Pancreas (tissue), 10 donors: ENCODE results near the gene C15orf40. TPM values are rescaled to one million over a fixed set of nuclear protein-coding genes. Genes with fewer than 3 reads are reported as not detected.

ENCODE experiments used
- ATAC-seq, 4 donors: fragments of 200-7000 bp; cut with Tn5 transposase; one replicate each; pipeline versions ENCODE4 v1.8.0 to v1.9.1; 2020; ENCODE audit warnings: mild to moderate bottlenecking in 4 of 4, moderate library complexity in 4 of 4
- DNase-seq, 6 donors: peaks; one replicate each; pipeline ENCODE4 v3.0.0-alpha.2; 2020
- FAIRE-seq: peaks from 2 replicates; lab custom pipeline; 2012; peaks lifted over from hg19 to GRCh38; lab: Jason Lieb, UNC
- H3K27ac ChIP-seq, 4 donors: fragments of 200-600 bp; sonication (generic); 1 replicate in 3 of 4; 2 replicates in 1 of 4; pipeline versions ENCODE4 v1.5.0 to v1.8.0; 2020
- H3K27me3 ChIP-seq, 4 donors: fragments of 200-600 bp; one replicate each; pipeline ENCODE4 v1.8.0; 2021
- H3K36me3 ChIP-seq, 3 donors: fragments of 200-600 bp; sonication (generic) in 1 of 3; one replicate each; pipeline versions ENCODE4 v1.5.0 to v1.8.0; 2020 to 2021
- H3K4me1 ChIP-seq, 3 donors: fragments of 200-600 bp; one replicate each; pipeline ENCODE4 v1.8.0; 2021
- H3K4me3 ChIP-seq, 4 donors: fragments of 200-600 bp; sonication (generic) in 2 of 4; one replicate each; pipeline versions ENCODE4 v1.5.0 to v1.8.0; 2020 to 2021
- H3K9me3 ChIP-seq, 4 donors: fragments of 200-600 bp; one replicate each; pipeline ENCODE4 v1.8.0; 2021
- CTCF ChIP-seq, 4 donors: fragments of 200-600 bp; sonication (generic) in 3 of 4; IDR thresholded peaks; one replicate each; pipeline versions ENCODE4 v1.5.0 to v1.8.0; 2021; ENCODE audit warnings: antibody characterized with exemption in 4 of 4
- WGBS, 2 donors: extraction: QIAGEN DNeasy Blood & Tissue Kit; methylation state at CpG; one replicate each; pipeline ENCODE4 v1.1.7; 2013; 5-methylcytosine and 5-hydroxymethylcytosine counted together
- intact Hi-C, 3 donors: fragments of 100-400 bp; cut with DNase I; formaldehyde crosslinking; loops; one replicate each; pipeline versions ENCODE4 v1.11.1 to v1.14.2; 2022
- polyA plus RNA-seq, 2 donors: library from polyadenylated mRNA; stranded (reverse); fragments of 200-250 nt; gene quantifications; one replicate each; pipeline ENCODE4 v1.2.3, GENCODE V29; 2013
- total RNA-seq, 6 donors: library from RNA; stranded (reverse); fragmentation: NEBNext Ultra II Directional in 4 of 6; extraction: Animal tissue kit (Norgen Biotek cat#: 25700) in 4 of 6; gene quantifications; one replicate each; pipeline versions ENCODE4 v1.2.1 to v1.2.4, GENCODE V29; 2021 to 2023
- donor health status: healthy with polysubstance abuse.
- donor health status: DM: no; HTN: no; CAD: no; lungs with moderate emphysema.
- donor health status: DM: no; HTN: no; CAD: no.
- donor health status: control.
- donor health status: control.
- donor health status: Bipolar disorder and iron deficiency.
- donor health status: DM: yes; HTN: yes; CAD: no.
- donor health status: DM: no; HTN: no; CAD: no.
- donor health status: DM: no; HTN: no; CAD: no.
- donor health status: DM: yes; HTN: yes; CAD: no.

C15orf40 gene
- total and polyA plus RNA-seq, 8 donors = 6.4 to 19.0 (median 10.2) TPM

GRCh38 chr15:83030021-83030420, 18.6 kb upstream of the C15orf40 start:
- peaks cover 0 to 9% (median 0%) of the 10 kb centered on the region in 3 donors for H3K36me3 ChIP-seq
- intact Hi-C loops = no loop called here
- ATAC-seq = no peak
- no peak overlapping the region for H3K27ac ChIP-seq
- no peaks in the 10 kb centered on the region for H3K4me1 ChIP-seq
- 92 to 96% methylated on average over 8 of the region's 8 CpGs for WGBS, 2 donors
- no peaks in the 10 kb centered on the region for H3K27me3 ChIP-seq
- no peak for FAIRE-seq
- H3K4me3 ChIP-seq = no peak overlapping the region
- no peaks in the 10 kb centered on the region for H3K9me3 ChIP-seq
- DNase-seq = no peak
- TF ChIP-seq CTCF (IDR thresholded peaks at IDR 0.05) = no peak

- 93 to 100% methylated on average over 2 of the region's 2 CpGs for WGBS, 2 donors
- no peaks in the 10 kb centered on the region for H3K9me3 ChIP-seq
- DNase-seq = no peak
- no peak overlapping the region for H3K4me3 ChIP-seq
- no peak for ATAC-seq
- no peaks in the 10 kb centered on the region for H3K27me3 ChIP-seq
- intact Hi-C loops = no loop called here
- H3K36me3 ChIP-seq = peaks cover 0 to 22% (median 0%) of the 10 kb centered on the region in 3 donors
- no peaks in the 10 kb centered on the region for H3K4me1 ChIP-seq
- no peak for FAIRE-seq
- no peak overlapping the region for H3K27ac ChIP-seq
- no peak for TF ChIP-seq CTCF (IDR thresholded peaks at IDR 0.05)
Measured at GRCh38 chr15:83018436-83018835, 7.0 kb upstream of the C15orf40 start.

- intact Hi-C loops = no loop called here
- Histone ChIP-seq H3K4me3 (no peak overlapping the region), H3K36me3 (peaks cover 0 to 22% (median 0%) of the 10 kb centered on the region in 3 donors), H3K27me3 (no peaks in the 10 kb centered on the region), H3K4me1 (peaks cover 0 to 7% (median 7%) of the 10 kb centered on the region in 3 donors), H3K27ac (no peak overlapping the region), H3K9me3 (no peaks in the 10 kb centered on the region)
- no peak for TF ChIP-seq CTCF (IDR thresholded peaks at IDR 0.05)
- ATAC-seq (no peak), FAIRE-seq (no peak), DNase-seq (no peak)
- WGBS, 2 donors = 86 to 88% methylated on average over 5 of the region's 5 CpGs
Measured at GRCh38 chr15:83016906-83017305, 5.5 kb upstream of the C15orf40 start.

- FAIRE-seq (no peak), DNase-seq (no peak), ATAC-seq (no peak)
- WGBS, 2 donors = 84 to 87% methylated on average over 4 of the region's 4 CpGs
- no peaks in the 10 kb centered on the region for H3K9me3 ChIP-seq
- intact Hi-C loops = no loop called here
- peaks cover 0 to 20% (median 0%) of the 10 kb centered on the region in 3 donors for H3K36me3 ChIP-seq
- H3K4me1 ChIP-seq = peaks cover 3 to 13% (median 13%) of the 10 kb centered on the region in 3 donors
- no peak overlapping the region for H3K27ac ChIP-seq
- no peak for TF ChIP-seq CTCF (IDR thresholded peaks at IDR 0.05)
- H3K4me3 ChIP-seq = no peak overlapping the region
- H3K27me3 ChIP-seq = no peaks in the 10 kb centered on the region
Measured at GRCh38 chr15:83015361-83015760, 3.9 kb upstream of the C15orf40 start.

- intact Hi-C loops = no loop called here
- H3K9me3 ChIP-seq = no peaks in the 10 kb centered on the region
- no peak for TF ChIP-seq CTCF (IDR thresholded peaks at IDR 0.05)
- H3K4me1 ChIP-seq = peaks cover 10 to 21% (median 19%) of the 10 kb centered on the region in 3 donors
- peaks cover 0 to 15% (median 0%) of the 10 kb centered on the region in 3 donors for H3K36me3 ChIP-seq
- H3K27me3 ChIP-seq = no peaks in the 10 kb centered on the region
- FAIRE-seq = no peak
- ATAC-seq = no peak
- H3K4me3 ChIP-seq = no peak overlapping the region
- H3K27ac ChIP-seq = no peak overlapping the region
- no peak for DNase-seq
- WGBS, 2 donors = 65% methylated on average over 5 of the region's 5 CpGs
Measured at GRCh38 chr15:83014205-83014653, 2.8 kb upstream of the C15orf40 start.
